PC-3 (cell line): Measurements from ENCODE around the gene DGKZ. TPM values are rescaled to one million over a fixed set of nuclear protein-coding genes. Genes with fewer than 3 reads are reported as not detected.
A peak's percentile ranks its signal among the peaks of the same experiment; 100 is the strongest.

Experiments used
- ATAC-seq: fragments of 200-7000 bp; cut with Tn5 transposase; 2 replicates; pipeline ENCODE4 v1.9.1; 2020; ENCODE audit warnings: mild to moderate bottlenecking, moderate library complexity
- BruUV-seq: library from RNA; stranded (reverse); fragments of 400-500 nt; replicated peaks from 2 replicates; lab custom pipeline; 2021; lab: Mats Ljungman, UMichigan
- CTCF ChIA-PET: fragments of 300-600 bp; sonication (Branson Sonifier 250); formaldehyde crosslinking; loops from one replicate; lab custom pipeline; 2022; ENCODE audit warnings: antibody characterized with exemption; lab: Charles Lee
- POLR2A ChIA-PET: fragments of 300-600 bp; sonication (Branson Sonifier 250); formaldehyde crosslinking; loops from one replicate; lab custom pipeline; 2022; ENCODE audit warnings: antibody characterized with exemption; ENCODE audit not compliant: unreplicated experiment; lab: Charles Lee
- DNase-seq: peaks from one replicate; pipeline ENCODE4 v3.0.0-alpha.2; 2015
- H2AFZ ChIP-seq: fragments of 300-600 bp; sonication (generic); 2 replicates; pipeline ENCODE4 v1.6.0; 2016; ENCODE audit warnings: antibody characterized with exemption, low read length
- H3F3A ChIP-seq: fragments of 300-600 bp; sonication (generic); one replicate; pipeline ENCODE4 v1.6.0; 2017; ENCODE audit warnings: antibody characterized with exemption, low read length, control low read depth, mild to moderate bottlenecking; ENCODE audit not compliant: unreplicated experiment
- H3K27ac ChIP-seq: fragments of 300-600 bp; sonication (generic); 2 replicates; pipeline ENCODE4 v1.5.1; 2016; ENCODE audit warnings: mild to moderate bottlenecking, low read length
- H3K27me3 ChIP-seq: fragments of 300-600 bp; sonication (generic); 2 replicates; pipeline ENCODE4 v1.6.1; 2016; ENCODE audit warnings: low read length, mixed read lengths
- H3K36me3 ChIP-seq: fragments of 300-600 bp; sonication (generic); 2 replicates; pipeline ENCODE4 v1.6.1; 2016; ENCODE audit warnings: low read depth, mixed run types, low read length, mixed read lengths
- H3K4me1 ChIP-seq: fragments of 300-600 bp; sonication (generic); 2 replicates; pipeline ENCODE4 v1.5.1; 2016; ENCODE audit warnings: low read length; ENCODE audit not compliant: insufficient read depth
- H3K4me2 ChIP-seq: fragments of 300-600 bp; sonication (generic); 2 replicates; pipeline ENCODE4 v1.6.0; 2016; ENCODE audit warnings: low read length
- H3K4me3 ChIP-seq: fragments of 300-600 bp; sonication (generic); 2 replicates; pipeline ENCODE4 v1.5.1; 2016; ENCODE audit warnings: mild to moderate bottlenecking, low read length, mixed read lengths
- H3K79me2 ChIP-seq: fragments of 300-600 bp; sonication (generic); 2 replicates; pipeline ENCODE4 v1.6.1; 2017; ENCODE audit warnings: low read length, mixed read lengths
- H3K9ac ChIP-seq: fragments of 300-600 bp; sonication (generic); 2 replicates; pipeline ENCODE4 v1.6.0; 2016; ENCODE audit warnings: mild to moderate bottlenecking, low read length
- H3K9me2 ChIP-seq: fragments of 300-600 bp; sonication (generic); replicated peaks from 2 replicates; pipeline ENCODE4 v1.6.1; 2016; ENCODE audit warnings: mixed run types, low read length, mixed read lengths
- H3K9me3 ChIP-seq: fragments of 300-600 bp; sonication (generic); 2 replicates; pipeline ENCODE4 v1.6.1; 2016; ENCODE audit warnings: low read length, mixed read lengths
- H4K20me1 ChIP-seq: fragments of 300-600 bp; sonication (generic); 2 replicates; pipeline ENCODE4 v1.6.1; 2016; ENCODE audit warnings: low read length, mixed read lengths
- CTCF ChIP-seq: fragments of 300-600 bp; sonication (generic); conservative IDR thresholded peaks from 2 replicates; pipeline ENCODE4 v1.5.1; 2017; ENCODE audit warnings: antibody characterized with exemption, low read depth, mild to moderate bottlenecking, low read length
- EZH2 ChIP-seq: fragments of 300-600 bp; sonication (generic); IDR thresholded peaks from one replicate; pipeline ENCODE4 v1.6.1; 2017; ENCODE audit warnings: antibody characterized with exemption, mild to moderate bottlenecking, low read length; ENCODE audit not compliant: unreplicated experiment
- EZH2phosphoT487 ChIP-seq: fragments of 300-600 bp; sonication (generic); IDR thresholded peaks from 2 replicates; pipeline ENCODE4 v1.6.1; 2018; ENCODE audit warnings: mild to moderate bottlenecking, antibody characterized with exemption, low read length, borderline replicate concordance
- intact Hi-C: fragments of 100-400 bp; cut with micrococcal nuclease; formaldehyde crosslinking; loops from 2 replicates; pipeline ENCODE4 v1.9.0; 2023
- total RNA-seq: library from RNA; depleted of rRNA; stranded (reverse); fragments of >200 nt; gene quantifications from 2 replicates; pipeline ENCODE4 v1.2.3, GENCODE V29; 2014

The DGKZ gene
- total RNA-seq, 1 experiment from 2014 or later: 70.2 TPM

DNA sequence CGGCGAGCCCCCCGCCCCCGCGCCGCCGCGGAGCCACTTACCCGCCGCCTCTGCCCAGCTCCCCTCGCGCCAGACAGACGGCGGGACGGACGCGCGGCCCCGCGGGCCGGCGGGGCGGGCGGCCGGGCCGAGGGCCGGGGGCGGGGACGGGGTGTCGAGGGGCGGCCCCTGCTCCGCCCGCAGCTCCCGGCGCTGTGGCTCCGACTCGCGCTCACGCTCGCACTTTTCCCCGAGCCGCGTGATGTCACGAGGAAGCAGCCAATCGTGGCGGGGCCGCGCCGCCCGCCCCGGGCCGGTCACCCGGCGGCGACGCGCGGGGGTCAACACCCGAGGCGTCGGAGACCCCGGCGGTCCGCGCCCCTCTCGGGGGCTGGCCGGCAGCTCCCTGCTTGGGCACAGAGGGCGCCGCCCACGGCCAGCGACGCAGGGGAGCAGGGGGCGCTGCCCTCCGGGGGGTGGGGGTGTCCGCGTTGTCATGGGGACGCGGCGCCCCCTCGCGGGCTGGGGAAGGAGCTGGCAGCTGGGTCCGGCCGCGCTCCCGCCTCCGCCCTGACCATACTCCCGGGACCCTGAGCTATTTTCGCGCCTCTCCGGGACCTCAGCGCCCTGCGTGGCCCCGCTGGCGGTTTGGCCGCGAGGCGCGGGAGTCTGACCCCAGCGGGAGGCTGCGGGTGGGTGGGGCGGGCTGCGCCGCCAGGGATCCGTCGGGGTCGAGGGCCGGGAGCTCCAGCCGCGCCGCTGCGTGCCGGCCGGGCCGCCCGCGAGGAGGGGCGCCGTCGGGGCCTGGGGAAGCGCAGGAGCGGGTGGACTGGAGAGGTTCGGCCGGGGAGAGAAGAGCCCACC, 44.5 kb downstream of the DGKZ start, which contains the start of gene CHRM4:
Gene CHRM4, minus strand, starts transcription at position 199 of the 843 bp plus-strand sequence. CDS start 5,219 bp downstream, outside the sequence.
- TF ChIP-seq EZH2phosphoT487 (no peak), CTCF (peak; percentile 36; the same call in 1 of the 2 replicates), EZH2 (no peak)
- Histone ChIP-seq H4K20me1 (no peaks in the 10 kb centered on the region), H3K79me2 (no peaks in the 10 kb centered on the region), H3K4me1 (peaks cover 16% of the 10 kb centered on the region; the same call in 1 of the 2 replicates), H3K9me2 (no peaks in the 10 kb centered on the region), H3F3A (no peaks in the 10 kb centered on the region), H3K27me3 (peaks cover 29% of the 10 kb centered on the region), H3K4me2 (peak within 1 kb of the TSS; percentile 71; the same call in 1 of the 2 replicates), H3K9ac (no peak within 1 kb of the TSS), H2AFZ (no peak within 1 kb of the TSS), H3K27ac (no peak within 1 kb of the TSS), H3K4me3 (peak within 1 kb of the TSS; percentile 37; the same call in 1 of the 2 replicates), H3K9me3 (no peaks in the 10 kb centered on the region), H3K36me3 (no peaks in the 10 kb centered on the region)
- no TSS peak for BruUV-seq
- POLR2A ChIA-PET: no interaction called here
- DNase-seq (no peak), ATAC-seq (peak; percentile 7; the same call in 1 of the 2 replicates)
- CTCF ChIA-PET: interaction anchor here (0.6 kb wide), 5 partner anchors 22 to 268 kb away, joined by 3 to 11 read pairs (median 5); no protein-coding TSS in a partner anchor
- intact Hi-C loops: no loop called here

- Histone ChIP-seq H2AFZ (no peak overlapping the region), H3K4me1 (peaks cover 15% of the 10 kb centered on the region; the same call in 1 of the 2 replicates), H3K79me2 (no peaks in the 10 kb centered on the region), H3K4me2 (peak overlapping the region; percentile 71; the same call in 1 of the 2 replicates), H3K4me3 (peak overlapping the region; percentile 35; the same call in 1 of the 2 replicates), H3K27ac (no peak overlapping the region), H3K9me3 (no peaks in the 10 kb centered on the region), H3K9ac (no peak overlapping the region), H4K20me1 (no peaks in the 10 kb centered on the region), H3K27me3 (peaks cover 29% of the 10 kb centered on the region), H3F3A (no peaks in the 10 kb centered on the region), H3K36me3 (no peaks in the 10 kb centered on the region), H3K9me2 (no peaks in the 10 kb centered on the region)
- BruUV-seq: no TSS peak
- ATAC-seq: peak; percentile 64
- DNase-seq: peak; percentile 66
- TF ChIP-seq EZH2phosphoT487: no peak
- no peak for TF ChIP-seq EZH2
- TF ChIP-seq CTCF: no peak
- ChIA-PET POLR2A (no interaction called here), CTCF (interaction anchor here (0.6 kb wide), 2 partner anchors 21 to 267 kb away, joined by 4 to 5 read pairs; no protein-coding TSS in a partner anchor)
- intact Hi-C loops: no loop called here
These were observed 45.4 kb downstream of the DGKZ start for GRCh38 chr11:46392421-46393230.
